HFF-Myc (cell line): ENCODE data around the gene MOGAT3.
A peak's percentile ranks its signal among the peaks of the same experiment; 100 is the strongest.

Source experiments
- DNase-seq: peaks from one replicate; pipeline ENCODE4 v3.0.0-alpha.2; 2011; ENCODE audit warnings: low read depth; ENCODE audit errors: extremely low read depth
- H3K4me3 ChIP-seq: replicated peaks from 2 replicates; pipeline ENCODE4 v1.5.1; 2011; ENCODE audit warnings: low read depth, mild to moderate bottlenecking, control low read depth, low read length
- TF ChIP-seq, protein P1 (sequence below): IDR thresholded peaks from 2 replicates; pipeline ENCODE4 v1.5.1; 2012; ENCODE audit warnings: mild to moderate bottlenecking, low read depth, low read length, control low read depth; ENCODE audit errors: missing control alignments

MOGAT3 gene

DNA sequence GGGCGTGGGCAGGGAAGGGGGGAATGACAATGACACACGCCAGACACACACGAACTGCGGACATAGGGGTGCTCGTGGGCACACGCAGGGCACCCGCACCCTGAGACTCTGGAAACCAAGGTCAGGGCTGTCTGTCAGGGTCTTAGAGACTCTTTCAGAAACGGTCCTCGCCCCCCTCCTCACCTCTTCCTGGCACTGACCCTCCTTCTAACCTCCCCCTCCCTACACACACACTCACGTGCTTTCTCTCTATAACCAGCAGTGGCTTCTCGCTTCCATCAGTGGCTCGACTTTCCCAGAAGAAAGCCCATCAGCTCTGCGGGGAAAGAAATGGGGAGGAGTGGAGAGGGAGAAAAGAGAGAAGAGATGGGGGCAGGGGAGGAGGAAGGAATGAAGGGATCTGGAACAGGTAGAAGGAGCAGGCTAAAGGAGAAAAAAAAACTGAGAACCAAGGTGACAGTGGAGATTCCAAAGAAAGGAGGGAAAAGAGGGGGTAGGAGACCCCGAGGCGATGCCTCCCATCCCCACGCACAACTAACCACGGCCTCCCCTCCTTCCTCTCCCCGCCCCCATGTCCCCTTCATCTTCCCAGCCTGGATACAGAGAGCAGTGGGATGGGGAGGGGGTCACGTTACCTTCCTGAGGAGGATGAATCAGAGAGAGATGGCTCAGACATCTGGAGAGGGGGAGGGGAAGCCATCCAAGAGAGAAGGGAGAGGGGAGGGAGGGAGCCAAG is 33.8 kb downstream of the MOGAT3 start:
- TF ChIP-seq, protein P1, sequence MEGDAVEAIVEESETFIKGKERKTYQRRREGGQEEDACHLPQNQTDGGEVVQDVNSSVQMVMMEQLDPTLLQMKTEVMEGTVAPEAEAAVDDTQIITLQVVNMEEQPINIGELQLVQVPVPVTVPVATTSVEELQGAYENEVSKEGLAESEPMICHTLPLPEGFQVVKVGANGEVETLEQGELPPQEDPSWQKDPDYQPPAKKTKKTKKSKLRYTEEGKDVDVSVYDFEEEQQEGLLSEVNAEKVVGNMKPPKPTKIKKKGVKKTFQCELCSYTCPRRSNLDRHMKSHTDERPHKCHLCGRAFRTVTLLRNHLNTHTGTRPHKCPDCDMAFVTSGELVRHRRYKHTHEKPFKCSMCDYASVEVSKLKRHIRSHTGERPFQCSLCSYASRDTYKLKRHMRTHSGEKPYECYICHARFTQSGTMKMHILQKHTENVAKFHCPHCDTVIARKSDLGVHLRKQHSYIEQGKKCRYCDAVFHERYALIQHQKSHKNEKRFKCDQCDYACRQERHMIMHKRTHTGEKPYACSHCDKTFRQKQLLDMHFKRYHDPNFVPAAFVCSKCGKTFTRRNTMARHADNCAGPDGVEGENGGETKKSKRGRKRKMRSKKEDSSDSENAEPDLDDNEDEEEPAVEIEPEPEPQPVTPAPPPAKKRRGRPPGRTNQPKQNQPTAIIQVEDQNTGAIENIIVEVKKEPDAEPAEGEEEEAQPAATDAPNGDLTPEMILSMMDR, result no peak
- DNase-seq, result peak; percentile 63
- H3K4me3 ChIP-seq, result peak overlapping the region; percentile 54

GRCh38 chr7:101166648-101166908 is 34.3 kb downstream of the MOGAT3 start:
- TF ChIP-seq, protein P1, result no peak
- peak overlapping the region; percentile 54 for H3K4me3 ChIP-seq
- no peak for DNase-seq

GRCh38 chr7:101165958-101166647 is 34.7 kb downstream of the MOGAT3 start:
- TF ChIP-seq, protein P1, result no peak
- DNase-seq, result no peak
- H3K4me3 ChIP-seq, result peak overlapping the region; percentile 54

DNA sequence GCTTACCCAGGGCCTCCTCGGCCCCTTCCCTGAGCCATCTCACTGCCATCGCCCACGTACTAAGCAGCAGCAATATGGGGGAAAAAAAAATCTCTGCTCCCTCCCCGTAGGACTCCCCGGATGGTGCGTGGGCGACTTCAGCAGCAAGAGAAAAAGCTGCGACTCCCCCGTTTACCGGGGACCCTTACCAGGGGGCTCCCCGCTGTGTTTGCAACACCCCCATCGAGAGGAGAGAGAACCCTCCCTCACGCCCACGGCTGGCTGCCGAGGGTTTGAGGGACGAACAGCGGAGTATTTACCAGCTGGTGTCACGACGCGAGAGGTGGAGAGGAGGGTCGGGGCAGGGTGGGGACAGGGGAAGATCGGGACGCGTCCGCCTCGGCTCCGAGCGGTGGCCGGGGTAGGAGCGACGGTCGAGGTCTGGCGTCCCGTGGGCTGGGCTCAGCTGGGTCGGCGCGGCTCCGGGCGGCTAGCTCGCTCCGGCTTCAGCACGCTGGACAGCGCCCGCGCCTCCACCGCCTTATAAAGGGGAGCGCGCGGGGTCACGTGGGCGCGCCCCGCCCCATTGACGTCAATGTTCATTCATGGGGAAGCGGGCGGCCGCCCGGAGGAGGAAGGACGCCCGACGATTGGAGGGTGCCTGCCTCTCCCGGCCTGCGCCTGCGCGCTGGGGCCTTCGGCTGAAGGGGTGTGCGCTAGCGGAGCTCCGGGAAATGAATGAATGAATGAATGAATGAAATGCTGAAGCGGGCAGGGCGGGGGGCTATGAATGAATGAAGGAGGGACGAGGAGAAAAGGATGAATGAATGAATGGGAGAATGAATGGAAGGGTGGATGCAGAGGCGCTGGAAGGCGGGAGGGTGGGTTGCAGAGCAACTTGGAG is 35.5 kb downstream of the MOGAT3 start, which contains the start of gene VGF:
TSS of gene VGF (minus strand) at position 495 of the 883 bp plus-strand sequence. CDS start 726 bp downstream, outside the sequence.
- DNase-seq, result peak; percentile 58
- peak within 1 kb of the TSS; percentile 54 for H3K4me3 ChIP-seq
- TF ChIP-seq, protein P1, result no peak

DNA sequence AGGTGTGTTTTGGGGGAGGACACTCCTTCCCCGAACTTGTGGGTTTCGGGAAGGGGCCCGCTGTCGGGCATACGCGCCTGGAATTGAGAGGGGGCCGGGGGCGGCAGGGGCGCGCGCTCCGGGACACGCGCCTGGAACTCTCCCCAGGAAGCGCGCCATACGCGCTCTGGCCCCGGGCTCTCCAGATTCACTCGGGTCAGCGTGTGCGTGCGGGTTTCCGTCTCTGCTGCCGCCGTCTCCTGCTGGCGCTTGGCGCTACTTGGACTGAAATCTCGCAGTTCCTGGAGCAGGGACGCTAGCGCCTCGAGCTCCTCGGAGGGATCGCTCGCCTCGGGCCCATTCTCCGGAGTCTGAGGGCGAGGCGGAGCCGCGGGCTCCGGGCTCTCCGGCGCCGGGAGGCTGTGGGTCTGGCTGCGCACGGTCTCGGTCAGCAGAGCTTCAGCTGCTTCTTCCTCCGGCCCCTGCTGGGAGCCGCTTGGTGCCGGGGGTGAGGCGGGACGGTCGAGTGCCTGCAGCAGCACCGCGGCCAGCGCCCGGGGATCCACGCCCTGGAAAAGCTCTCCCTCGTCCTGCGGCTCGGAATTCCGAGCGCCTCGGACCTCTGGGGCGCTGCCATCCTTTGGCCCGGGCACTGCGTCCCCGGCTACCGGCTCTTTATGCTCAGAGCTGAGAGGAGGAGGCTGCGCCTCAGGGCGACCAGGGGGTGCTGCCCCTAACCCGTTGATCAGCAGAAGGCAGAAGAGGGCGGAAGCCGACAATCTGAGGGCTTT is 36.6 kb downstream of the MOGAT3 start:
- DNase-seq, result no peak
- TF ChIP-seq, protein P1, result no peak
- peak overlapping the region; percentile 54 for H3K4me3 ChIP-seq
